Endothelial cell (in vitro differentiated cells): ENCODE results near the gene MRC1. TPM values are rescaled to one million over a fixed set of nuclear protein-coding genes. Genes with fewer than 3 reads are reported as not detected.
"Not testable (repeated sequence)": the region's sequence is repeated elsewhere in the genome, so short reads cannot be mapped to it uniquely, and the experiment has no call there.

Source experiments
- DNase-seq: peaks from one replicate; pipeline ENCODE4 v3.0.0; 2021; ENCODE audit warnings: low spot score
- H3K27ac Mint-ChIP-seq: one replicate; pipeline ENCODE4 v1.8.0; 2021; ENCODE audit warnings: mixed read lengths, inconsistent platforms; ENCODE audit not compliant: unreplicated experiment
- H3K27me3 Mint-ChIP-seq: one replicate; pipeline ENCODE4 v1.8.0; 2021; ENCODE audit warnings: mild to moderate bottlenecking, moderate library complexity, mixed read lengths, inconsistent platforms; ENCODE audit not compliant: unreplicated experiment
- H3K36me3 Mint-ChIP-seq: one replicate; pipeline ENCODE4 v1.8.0; 2021; ENCODE audit warnings: mild to moderate bottlenecking, low read depth, mixed read lengths, inconsistent platforms; ENCODE audit not compliant: unreplicated experiment
- H3K4me1 Mint-ChIP-seq: one replicate; pipeline ENCODE4 v1.8.0; 2021; ENCODE audit warnings: mild to moderate bottlenecking, mixed read lengths, inconsistent platforms; ENCODE audit not compliant: unreplicated experiment
- H3K4me3 Mint-ChIP-seq: one replicate; pipeline ENCODE4 v1.8.0; 2021; ENCODE audit warnings: mild to moderate bottlenecking, mixed read lengths, inconsistent platforms; ENCODE audit not compliant: unreplicated experiment
- H3K9me3 Mint-ChIP-seq: one replicate; pipeline ENCODE4 v1.8.0; 2021; ENCODE audit warnings: mixed read lengths, inconsistent platforms; ENCODE audit not compliant: unreplicated experiment
- total RNA-seq: library from RNA; stranded (reverse); fragmentation: NEBNext Ultra II Directional; extraction: Animal tissue kit (Norgen Biotek cat#: 25700); gene quantifications from one replicate; pipeline ENCODE4 v1.2.1, GENCODE V29; 2021; ENCODE audit not compliant: unreplicated experiment
- TF ChIP-seq, protein P1 (sequence below): fragments of 200-600 bp; sonication (generic); IDR thresholded peaks from one replicate; pipeline ENCODE4 v1.5.0; 2021; ENCODE audit warnings: antibody characterized with exemption; ENCODE audit not compliant: unreplicated experiment

Gene MRC1
- total RNA-seq, 1 donor from 2014 or later: 35.7 TPM

DNA sequence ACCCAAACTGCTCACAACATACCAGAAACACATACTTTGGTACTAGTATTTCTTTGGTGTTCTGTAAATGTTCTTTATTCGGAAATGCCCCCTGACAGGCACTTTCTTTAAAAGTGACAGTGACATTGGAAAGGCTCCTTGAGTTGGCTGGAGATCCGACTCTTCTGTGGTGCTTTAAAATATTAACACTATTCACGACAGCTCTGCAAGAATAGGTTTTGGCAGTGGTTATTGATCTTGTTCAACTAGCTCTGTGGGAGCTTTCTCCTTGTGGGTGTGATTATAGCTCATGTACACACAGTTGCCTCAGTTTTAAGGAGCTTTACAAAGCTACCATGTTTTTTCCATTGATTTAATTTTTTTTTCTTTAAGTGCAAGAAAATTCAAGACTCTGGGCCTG lies 112.2 kb downstream of the MRC1 start:
- no peaks in the 10 kb centered on the region for H3K9me3 Mint-ChIP-seq
- no peaks in the 10 kb centered on the region for H3K4me1 Mint-ChIP-seq
- DNase-seq: no peak
- no peak overlapping the region for H3K4me3 Mint-ChIP-seq
- H3K27me3 Mint-ChIP-seq: peaks cover 4% of the 10 kb centered on the region
- peaks cover 4% of the 10 kb centered on the region for H3K36me3 Mint-ChIP-seq
- H3K27ac Mint-ChIP-seq: no peak overlapping the region
- TF ChIP-seq, protein P1, sequence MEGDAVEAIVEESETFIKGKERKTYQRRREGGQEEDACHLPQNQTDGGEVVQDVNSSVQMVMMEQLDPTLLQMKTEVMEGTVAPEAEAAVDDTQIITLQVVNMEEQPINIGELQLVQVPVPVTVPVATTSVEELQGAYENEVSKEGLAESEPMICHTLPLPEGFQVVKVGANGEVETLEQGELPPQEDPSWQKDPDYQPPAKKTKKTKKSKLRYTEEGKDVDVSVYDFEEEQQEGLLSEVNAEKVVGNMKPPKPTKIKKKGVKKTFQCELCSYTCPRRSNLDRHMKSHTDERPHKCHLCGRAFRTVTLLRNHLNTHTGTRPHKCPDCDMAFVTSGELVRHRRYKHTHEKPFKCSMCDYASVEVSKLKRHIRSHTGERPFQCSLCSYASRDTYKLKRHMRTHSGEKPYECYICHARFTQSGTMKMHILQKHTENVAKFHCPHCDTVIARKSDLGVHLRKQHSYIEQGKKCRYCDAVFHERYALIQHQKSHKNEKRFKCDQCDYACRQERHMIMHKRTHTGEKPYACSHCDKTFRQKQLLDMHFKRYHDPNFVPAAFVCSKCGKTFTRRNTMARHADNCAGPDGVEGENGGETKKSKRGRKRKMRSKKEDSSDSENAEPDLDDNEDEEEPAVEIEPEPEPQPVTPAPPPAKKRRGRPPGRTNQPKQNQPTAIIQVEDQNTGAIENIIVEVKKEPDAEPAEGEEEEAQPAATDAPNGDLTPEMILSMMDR: no peak

DNA sequence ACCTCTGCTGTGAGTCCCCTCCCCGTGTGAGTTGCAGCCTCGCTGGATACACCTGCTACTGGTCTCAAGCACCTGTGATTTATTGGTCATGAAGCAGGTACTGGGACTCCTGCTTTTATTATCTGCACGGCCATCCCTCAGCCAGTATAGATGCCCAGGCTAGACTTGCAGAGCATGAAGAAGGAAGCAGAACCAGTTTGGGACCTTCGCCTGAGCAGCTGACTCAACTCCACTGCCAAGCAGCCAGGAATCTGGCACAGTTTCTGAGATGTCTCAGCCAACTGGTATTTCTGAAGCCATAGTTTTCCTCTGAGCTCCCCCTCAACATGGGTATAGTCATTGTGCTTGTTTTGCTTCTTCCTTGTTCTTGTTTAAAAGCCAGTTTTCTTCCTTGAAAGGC lies 114.6 kb downstream of the MRC1 start:
- Mint-ChIP-seq H3K27me3 (peaks cover 2% of the 10 kb centered on the region), H3K9me3 (no peaks in the 10 kb centered on the region), H3K4me1 (no peaks in the 10 kb centered on the region), H3K4me3 (no peak overlapping the region), H3K27ac (no peak overlapping the region), H3K36me3 (no peaks in the 10 kb centered on the region)
- TF ChIP-seq, protein P1: no peak
- no peak for DNase-seq

DNA sequence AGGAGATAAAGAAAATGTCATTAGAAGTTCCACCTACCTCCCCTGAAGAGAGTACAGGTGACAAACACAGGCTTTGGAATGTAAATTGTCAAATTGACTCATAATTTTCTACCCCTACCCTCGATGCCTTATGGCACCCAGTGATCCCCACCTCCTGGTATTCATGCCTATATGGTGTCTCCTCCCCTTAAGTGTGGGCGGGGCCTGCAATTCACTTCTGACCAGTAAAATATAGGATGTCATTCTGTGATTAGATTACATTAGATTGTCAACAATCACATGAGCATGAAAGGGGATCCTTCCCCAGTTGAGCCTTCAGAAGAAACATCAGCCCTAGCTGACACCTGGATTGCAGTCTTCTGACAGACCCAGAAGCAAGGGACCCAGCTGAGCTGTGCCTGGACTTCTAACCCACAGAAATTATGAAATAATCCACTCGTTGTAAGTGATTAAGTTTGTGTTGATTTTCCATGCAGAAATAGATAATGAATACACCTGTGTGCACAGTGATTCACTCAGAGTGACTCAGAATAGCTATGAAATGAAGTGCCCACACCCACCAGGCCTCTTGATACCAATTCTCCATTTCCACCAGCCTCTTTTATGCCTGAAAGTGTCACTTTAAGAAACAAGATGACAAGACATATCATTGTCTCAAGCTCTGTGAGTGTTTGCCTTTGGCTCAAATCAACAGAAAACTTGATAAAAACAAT lies 134.0 kb downstream of the MRC1 start:
- Mint-ChIP-seq H3K27ac (no peak overlapping the region), H3K4me3 (no peak overlapping the region), H3K9me3 (no peaks in the 10 kb centered on the region), H3K36me3 (no peaks in the 10 kb centered on the region), H3K4me1 (no peaks in the 10 kb centered on the region), H3K27me3 (no peaks in the 10 kb centered on the region)
- no peak for DNase-seq
- TF ChIP-seq, protein P1: no peak

DNA sequence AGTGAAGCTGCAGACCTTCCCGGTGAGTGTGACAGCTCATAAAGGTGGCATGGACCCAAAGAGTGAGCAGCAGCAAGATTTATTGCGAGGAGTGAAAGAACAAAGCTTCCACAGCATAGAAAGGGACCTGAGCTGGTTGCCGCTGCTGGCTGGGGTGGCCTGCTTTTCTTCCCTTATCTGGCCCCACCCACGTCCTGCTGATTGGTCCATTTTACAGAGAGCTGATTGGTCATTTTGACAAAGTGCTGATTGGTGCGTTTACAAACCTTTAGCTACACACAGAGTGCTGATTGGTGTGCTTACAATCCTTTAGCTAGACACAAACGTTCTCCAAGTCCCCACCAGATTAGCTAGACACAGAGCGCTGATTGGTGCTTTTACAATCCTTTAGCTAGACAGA lies 141.1 kb downstream of the MRC1 start:
- H3K27ac Mint-ChIP-seq, H3K4me1 Mint-ChIP-seq: not testable (repeated sequence)

DNA sequence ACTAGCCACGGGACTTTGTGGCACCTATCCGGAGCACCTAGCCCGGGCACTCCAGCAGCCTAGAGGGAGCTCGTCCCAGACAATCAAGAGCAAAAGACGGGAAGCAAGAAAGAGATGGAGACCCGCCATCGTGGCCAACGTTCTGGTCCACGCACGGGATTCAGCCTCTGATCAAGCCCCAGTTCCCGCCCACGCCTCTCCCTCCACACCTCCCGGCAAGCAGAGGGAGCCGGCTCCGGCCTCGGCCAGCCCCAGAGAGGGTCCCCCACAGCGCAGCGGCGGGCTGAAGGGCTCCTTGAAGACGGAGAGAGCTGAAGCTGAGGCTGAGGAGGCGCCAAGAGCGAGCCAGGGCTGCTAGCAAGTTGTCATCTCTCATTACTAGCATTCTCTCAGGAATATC lies 141.6 kb downstream of the MRC1 start:
- no peak for DNase-seq
- no peak overlapping the region for H3K27ac Mint-ChIP-seq
- H3K4me3 Mint-ChIP-seq: no peak overlapping the region
- no peaks in the 10 kb centered on the region for H3K36me3 Mint-ChIP-seq
- no peaks in the 10 kb centered on the region for H3K9me3 Mint-ChIP-seq
- no peaks in the 10 kb centered on the region for H3K27me3 Mint-ChIP-seq
- H3K4me1 Mint-ChIP-seq: no peaks in the 10 kb centered on the region
- TF ChIP-seq, protein P1: no peak

More for the DNA sequence above, 141.1 kb downstream of the MRC1 start:
- not testable (repeated sequence) for H3K27me3 Mint-ChIP-seq, H3K36me3 Mint-ChIP-seq, DNase-seq, H3K9me3 Mint-ChIP-seq, H3K4me3 Mint-ChIP-seq
